Measurements from ENCODE around the gene ADCY7.

ADCY7 gene

GRCh38 chr16:50300942-50301625 lies 34.7 kb downstream of the ADCY7 start:
- DNase-seq, result no peak

GRCh38 chr16:50301626-50302471 lies 35.5 kb downstream of the ADCY7 start:
- DNase-seq, result no peak

- no peak for DNase-seq
Measured at GRCh38 chr16:50302472-50303005, 36.2 kb downstream of the ADCY7 start.

- DNase-seq, result no peak
Measured at GRCh38 chr16:50303041-50303604, 36.8 kb downstream of the ADCY7 start.

GRCh38 chr16:50303605-50304466 lies 37.5 kb downstream of the ADCY7 start:
- no peak for DNase-seq

- DNase-seq, result no peak
Measured at GRCh38 chr16:50304467-50305440, 38.4 kb downstream of the ADCY7 start.

GRCh38 chr16:50305441-50306061 lies 39.2 kb downstream of the ADCY7 start:
- DNase-seq, result no peak

- no peak for DNase-seq
Measured at GRCh38 chr16:50306287-50306686, 39.9 kb downstream of the ADCY7 start.

- DNase-seq, result no peak
Measured at GRCh38 chr16:50308237-50308965, 42.0 kb downstream of the ADCY7 start.

- DNase-seq, result no peak
Measured at GRCh38 chr16:50309156-50309526, 42.8 kb downstream of the ADCY7 start.

- DNase-seq, result no peak
Measured at GRCh38 chr16:50309527-50310307, 43.4 kb downstream of the ADCY7 start.

GRCh38 chr16:50310308-50311133 lies 44.2 kb downstream of the ADCY7 start:
- DNase-seq, result no peak

- no peak for DNase-seq
Measured at GRCh38 chr16:50311134-50311528, 44.8 kb downstream of the ADCY7 start.

- DNase-seq, result no peak
Measured at GRCh38 chr16:50311891-50312501, 45.6 kb downstream of the ADCY7 start.

- no peak for DNase-seq
Measured at GRCh38 chr16:50313596-50314478, 47.5 kb downstream of the ADCY7 start.

- no peak for DNase-seq
Measured at GRCh38 chr16:50314665-50315064, 48.3 kb downstream of the ADCY7 start.
